CD4-positive, alpha-beta memory T cell (primary cell): ENCODE measurements around the gene DBNDD1. TPM values are rescaled to one million over a fixed set of nuclear protein-coding genes. Genes with fewer than 3 reads are reported as not detected.

ENCODE experiments used
- CTCF ChIA-PET: fragments of 350-600 bp; sonication (Branson Sonifier 250); formaldehyde crosslinking; loops from one replicate; lab custom pipeline; 2021; ENCODE audit warnings: inconsistent platforms; ENCODE audit not compliant: partially characterized antibody; lab: Charles Lee
- POLR2A ChIA-PET: fragments of 350-600 bp; sonication (Branson Sonifier 250); formaldehyde crosslinking; loops from one replicate; lab custom pipeline; 2021; ENCODE audit not compliant: partially characterized antibody; lab: Charles Lee
- DNase-seq, 5 donors: peaks; one replicate each; pipeline versions ENCODE4 v3.0.0 to v3.0.0-alpha.2; 2020 to 2022; ENCODE audit warnings: mixed read lengths in 1 of 5
- H3K27ac ChIP-seq: one replicate; pipeline ENCODE4 v1.7.0; 2013; ENCODE audit warnings: low read depth, low read length
- H3K27me3 ChIP-seq: 2 replicates; pipeline ENCODE4 v1.7.0; 2013; ENCODE audit warnings: mild to moderate bottlenecking, low read length, moderate library complexity; ENCODE audit not compliant: insufficient read depth
- H3K36me3 ChIP-seq: 2 replicates; pipeline ENCODE4 v1.7.0; 2013; ENCODE audit warnings: mild to moderate bottlenecking, low read length, moderate library complexity; ENCODE audit not compliant: insufficient read depth
- H3K4me1 ChIP-seq: 2 replicates; pipeline ENCODE4 v1.7.0; 2013; ENCODE audit warnings: mild to moderate bottlenecking, low read length, moderate library complexity; ENCODE audit not compliant: insufficient read depth
- H3K4me3 ChIP-seq, 2 donors: one replicate each; pipeline ENCODE4 v1.7.0; 2013; ENCODE audit warnings: low read length in 2 of 2, mild to moderate bottlenecking in 1 of 2
- H3K9me3 ChIP-seq, 2 donors: one replicate each; pipeline ENCODE4 v1.7.0; 2013; ENCODE audit warnings: low read length in 2 of 2, control low read depth in 1 of 2; ENCODE audit not compliant: control insufficient read depth in 1 of 2
- H3K27ac Mint-ChIP-seq, 7 donors: one replicate each; pipeline ENCODE4 v1.8.0; 2020 to 2021; ENCODE audit warnings: mixed read lengths in 7 of 7, mild to moderate bottlenecking in 6 of 7, inconsistent platforms in 3 of 7, moderate library complexity in 3 of 7
- H3K27me3 Mint-ChIP-seq, 2 donors: one replicate each; pipeline ENCODE4 v1.8.0; 2020 to 2021; ENCODE audit warnings: mixed read lengths in 2 of 2
- H3K36me3 Mint-ChIP-seq, 2 donors: one replicate each; pipeline ENCODE4 v1.8.0; 2020 to 2021; ENCODE audit warnings: mixed read lengths in 2 of 2, inconsistent platforms in 1 of 2, mild to moderate bottlenecking in 1 of 2
- H3K4me1 Mint-ChIP-seq, 4 donors: one replicate each; pipeline ENCODE4 v1.8.0; 2020 to 2021; ENCODE audit warnings: mixed read lengths in 4 of 4, mild to moderate bottlenecking in 1 of 4
- H3K4me3 Mint-ChIP-seq, 8 donors: one replicate each; pipeline ENCODE4 v1.8.0; 2020 to 2021; ENCODE audit warnings: mixed read lengths in 8 of 8, mild to moderate bottlenecking in 7 of 8, moderate library complexity in 6 of 8, inconsistent platforms in 3 of 8
- H3K9me3 Mint-ChIP-seq, 8 donors: one replicate each; pipeline ENCODE4 v1.8.0; 2020 to 2021; ENCODE audit warnings: mixed read lengths in 8 of 8, mild to moderate bottlenecking in 5 of 8, inconsistent platforms in 3 of 8, moderate library complexity in 1 of 8
- intact Hi-C: fragments of 100-400 bp; cut with micrococcal nuclease; formaldehyde crosslinking; loops from one replicate; pipeline ENCODE4 v1.15.1; 2023
- polyA plus RNA-seq, 2 donors: library from polyadenylated mRNA; unstranded; fragments of 300-500 nt; fragmentation: Illumina TruSeq; gene quantifications; one replicate each; pipeline ENCODE4 v1.2.3, GENCODE V29; 2021
- total RNA-seq, 2 experiments: library from RNA; stranded (reverse); gene quantifications; one replicate each; pipeline ENCODE4 v1.2.3, GENCODE V29; 2021

The DBNDD1 gene
- total and polyA plus RNA-seq, 4 experiments from 2014 or later, result 0.61 to 3.7 (median 0.94) TPM

GRCh38 chr16:90046122-90046970, 27.1 kb upstream of the DBNDD1 start:
- POLR2A ChIA-PET, result interaction anchor here (1.2 kb wide), 2 partner anchors 23 to 28 kb away, joined by 3 read pairs; no protein-coding TSS in a partner anchor
- intact Hi-C loops, result no loop called here
- no peak overlapping the region for H3K4me3 ChIP-seq
- peaks cover 14% of the 10 kb centered on the region for H3K4me1 ChIP-seq
- DNase-seq, result no peak
- no peaks in the 10 kb centered on the region for H3K36me3 ChIP-seq
- Mint-ChIP-seq H3K9me3 (no peaks in the 10 kb centered on the region), H3K27me3 (peaks cover 1 to 13% of the 10 kb centered on the region in 2 donors), H3K27ac (peak overlapping the region in 2 of 7 donors; percentile 1 to 89), H3K4me3 (peak overlapping the region in 7 of 8 donors; percentile 17 to 58 (median 45)), H3K4me1 (peaks cover 4 to 28% (median 15%) of the 10 kb centered on the region in 4 donors), H3K36me3 (peaks cover 0 to 4% of the 10 kb centered on the region in 2 donors)
- no peaks in the 10 kb centered on the region for H3K9me3 ChIP-seq
- CTCF ChIA-PET, result no interaction called here
- no peak overlapping the region for H3K27ac ChIP-seq
- H3K27me3 ChIP-seq, result peaks cover 5% of the 10 kb centered on the region

- Histone ChIP-seq H3K27me3 (peaks cover 5% of the 10 kb centered on the region), H3K9me3 (no peaks in the 10 kb centered on the region), H3K4me3 (no peak overlapping the region), H3K4me1 (peaks cover 14% of the 10 kb centered on the region), H3K36me3 (no peaks in the 10 kb centered on the region), H3K27ac (no peak overlapping the region)
- H3K27me3 Mint-ChIP-seq, result peaks cover 1 to 13% of the 10 kb centered on the region in 2 donors
- peaks cover under 1 to 11% of the 10 kb centered on the region in 2 donors for H3K36me3 Mint-ChIP-seq
- DNase-seq, result no peak
- peaks cover 0 to 2% (median 0%) of the 10 kb centered on the region in 8 donors for H3K9me3 Mint-ChIP-seq
- POLR2A ChIA-PET, result no interaction called here
- H3K27ac Mint-ChIP-seq, result no peak overlapping the region
- intact Hi-C loops, result no loop called here
- CTCF ChIA-PET, result no interaction called here
- no peak overlapping the region for H3K4me3 Mint-ChIP-seq
- peaks cover 4 to 26% (median 14%) of the 10 kb centered on the region in 4 donors for H3K4me1 Mint-ChIP-seq
Measured at GRCh38 chr16:90044111-90044551, 24.9 kb upstream of the DBNDD1 start.

- DNase-seq, result no peak
- no peak overlapping the region for H3K27ac ChIP-seq
- intact Hi-C loops, result no loop called here
- peaks cover 14% of the 10 kb centered on the region for H3K4me1 ChIP-seq
- H3K9me3 Mint-ChIP-seq, result peaks cover 0 to 2% (median 0%) of the 10 kb centered on the region in 8 donors
- H3K36me3 ChIP-seq, result no peaks in the 10 kb centered on the region
- ChIA-PET CTCF (no interaction called here), POLR2A (no interaction called here)
- no peaks in the 10 kb centered on the region for H3K9me3 ChIP-seq
- H3K4me3 Mint-ChIP-seq, result no peak overlapping the region
- peaks cover 5% of the 10 kb centered on the region for H3K27me3 ChIP-seq
- H3K27ac Mint-ChIP-seq, result no peak overlapping the region
- H3K4me3 ChIP-seq, result no peak overlapping the region
- H3K4me1 Mint-ChIP-seq, result peaks cover 4 to 23% (median 11%) of the 10 kb centered on the region in 4 donors
- peaks cover 1 to 13% of the 10 kb centered on the region in 2 donors for H3K27me3 Mint-ChIP-seq
- peaks cover 6 to 13% of the 10 kb centered on the region in 2 donors for H3K36me3 Mint-ChIP-seq
Measured at GRCh38 chr16:90043526-90043925, 24.3 kb upstream of the DBNDD1 start.

GRCh38 chr16:90042946-90043514, 23.8 kb upstream of the DBNDD1 start:
- Mint-ChIP-seq H3K9me3 (peaks cover 0 to 2% (median 0%) of the 10 kb centered on the region in 8 donors), H3K36me3 (peaks cover 9 to 13% of the 10 kb centered on the region in 2 donors), H3K4me3 (no peak overlapping the region), H3K4me1 (peaks cover 2 to 18% (median 8%) of the 10 kb centered on the region in 4 donors), H3K27me3 (peaks cover 1 to 8% of the 10 kb centered on the region in 2 donors), H3K27ac (no peak overlapping the region)
- Histone ChIP-seq H3K4me3 (no peak overlapping the region), H3K4me1 (peaks cover 14% of the 10 kb centered on the region), H3K27me3 (peaks cover 5% of the 10 kb centered on the region), H3K36me3 (no peaks in the 10 kb centered on the region), H3K9me3 (no peaks in the 10 kb centered on the region), H3K27ac (no peak overlapping the region)
- intact Hi-C loops, result no loop called here
- ChIA-PET CTCF (no interaction called here), POLR2A (no interaction called here)
- DNase-seq, result no peak

- no peak overlapping the region for H3K4me3 ChIP-seq
Measured at GRCh38 chr16:90041896-90042473, 22.7 kb upstream of the DBNDD1 start.

GRCh38 chr16:90040152-90041023, 21.1 kb upstream of the DBNDD1 start:
- Histone ChIP-seq H3K9me3 (no peaks in the 10 kb centered on the region), H3K4me3 (no peak overlapping the region), H3K4me1 (no peaks in the 10 kb centered on the region), H3K27ac (no peak overlapping the region), H3K27me3 (no peaks in the 10 kb centered on the region), H3K36me3 (peaks cover 7% of the 10 kb centered on the region)
- ChIA-PET POLR2A (no interaction called here), CTCF (no interaction called here)
- H3K4me1 Mint-ChIP-seq, result peaks cover 0 to under 1% (median 0%) of the 10 kb centered on the region in 4 donors
- no peak overlapping the region for H3K4me3 Mint-ChIP-seq
- intact Hi-C loops, result no loop called here
- DNase-seq, result no peak
- peaks cover 22 to 25% of the 10 kb centered on the region in 2 donors for H3K36me3 Mint-ChIP-seq
- peaks cover 0 to 2% (median 0%) of the 10 kb centered on the region in 8 donors for H3K9me3 Mint-ChIP-seq
- H3K27ac Mint-ChIP-seq, result no peak overlapping the region
- H3K27me3 Mint-ChIP-seq, result peaks cover 0 to 2% of the 10 kb centered on the region in 2 donors

More at GRCh38 chr16:90041896-90042473, 22.7 kb upstream of the DBNDD1 start:
- Mint-ChIP-seq H3K36me3 (peaks cover 10 to 14% of the 10 kb centered on the region in 2 donors), H3K4me3 (no peak overlapping the region), H3K27ac (peak overlapping the region in 1 of 7 donors; percentile 68), H3K4me1 (peaks cover 2 to 17% (median 8%) of the 10 kb centered on the region in 4 donors), H3K27me3 (peaks cover 1 to 8% of the 10 kb centered on the region in 2 donors), H3K9me3 (peaks cover 0 to 2% (median 0%) of the 10 kb centered on the region in 8 donors)
- Histone ChIP-seq H3K27ac (no peak overlapping the region), H3K36me3 (no peaks in the 10 kb centered on the region), H3K27me3 (peaks cover 3% of the 10 kb centered on the region), H3K9me3 (no peaks in the 10 kb centered on the region), H3K4me1 (peaks cover 8% of the 10 kb centered on the region)
- no peak for DNase-seq
- CTCF ChIA-PET, result no interaction called here
- POLR2A ChIA-PET, result no interaction called here
- intact Hi-C loops, result no loop called here
